Measurements from ENCODE around the gene MTURN.
A peak's percentile ranks its signal among the peaks of the same experiment; 100 is the strongest.

MTURN gene

DNA sequence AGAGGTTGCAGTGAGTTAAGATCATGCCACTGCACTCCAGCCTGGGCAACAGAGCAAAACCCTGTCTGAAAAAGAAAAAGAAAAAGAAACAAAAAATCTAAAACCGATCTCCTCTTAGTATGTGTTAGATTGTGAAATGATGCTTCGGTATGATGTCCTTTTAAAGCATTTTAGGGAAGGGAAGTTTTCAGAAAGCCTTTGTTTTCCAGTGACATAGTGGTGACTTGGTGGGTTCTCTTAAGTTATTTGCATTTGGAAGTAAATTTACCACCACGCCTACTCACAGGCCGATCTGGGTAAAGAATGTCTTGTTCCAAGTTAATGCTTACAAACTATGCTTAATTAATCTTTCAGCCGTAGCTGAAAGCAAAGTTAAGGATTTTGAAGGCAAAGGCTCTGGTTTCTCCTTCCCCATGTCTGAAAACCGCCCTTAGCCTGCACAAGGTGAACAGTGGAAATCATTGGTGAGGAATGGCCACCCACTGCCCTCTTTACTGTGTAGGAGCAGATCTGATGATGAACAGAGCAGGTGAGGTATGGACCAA is 10.7 kb downstream of the MTURN start:
- TF ChIP-seq CTCF (IDR thresholded peaks at IDR 0.05; ENCODE audit: low read depth, low read length, missing control alignments): no peak
- H3K27ac ChIP-seq: no peak overlapping the region
- in situ Hi-C loops (cut with HindIII; ENCODE audit: low pct_ligation_motif_present, low sequenced_read_pairs): no loop called here

DNA sequence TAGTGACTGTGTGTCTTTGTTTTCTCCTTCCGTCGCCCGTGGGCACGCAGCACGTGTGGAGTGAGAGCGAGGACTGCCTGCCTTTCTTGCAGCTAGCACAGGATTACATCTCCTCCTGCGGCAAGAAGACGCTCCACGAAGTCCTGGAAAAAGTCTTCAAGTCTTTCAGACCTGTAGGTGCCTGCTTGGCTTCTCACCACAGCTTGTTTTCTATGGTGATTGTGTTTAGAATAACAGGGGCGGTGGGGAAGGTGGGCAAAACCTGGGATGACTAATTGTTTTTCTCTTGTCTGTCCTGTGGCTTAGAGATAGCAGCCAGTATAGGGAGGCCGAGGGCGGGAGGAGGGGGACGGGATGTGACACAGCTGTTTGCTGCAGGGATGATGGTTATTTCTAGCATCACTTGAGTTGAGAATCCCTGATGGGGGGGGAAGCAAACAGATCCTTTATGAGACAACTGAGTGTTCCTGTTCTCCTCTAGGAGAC is 11.4 kb downstream of the MTURN start:
- H3K4me3 ChIP-seq (ENCODE audit: low read depth, low read length): no peak overlapping the region
- TF ChIP-seq CTCF (IDR thresholded peaks at IDR 0.05; ENCODE audit: low read depth, low read length, missing control alignments): no peak
- peak; percentile 56 for DNase-seq
- no peaks in the 10 kb centered on the region for H3K27me3 ChIP-seq (replicated peaks)
- no peaks in the 10 kb centered on the region for H3K36me3 ChIP-seq (replicated peaks)
- no peak overlapping the region for H3K27ac ChIP-seq
- in situ Hi-C loops (cut with HindIII; ENCODE audit: low pct_ligation_motif_present, low sequenced_read_pairs): no loop called here

More for the DNA sequence above, 10.7 kb downstream of the MTURN start:
- H3K36me3 ChIP-seq (replicated peaks): no peaks in the 10 kb centered on the region
- DNase-seq: no peak
- H3K27me3 ChIP-seq (replicated peaks): no peaks in the 10 kb centered on the region
- H3K4me3 ChIP-seq (ENCODE audit: low read depth, low read length): no peak overlapping the region

DNA sequence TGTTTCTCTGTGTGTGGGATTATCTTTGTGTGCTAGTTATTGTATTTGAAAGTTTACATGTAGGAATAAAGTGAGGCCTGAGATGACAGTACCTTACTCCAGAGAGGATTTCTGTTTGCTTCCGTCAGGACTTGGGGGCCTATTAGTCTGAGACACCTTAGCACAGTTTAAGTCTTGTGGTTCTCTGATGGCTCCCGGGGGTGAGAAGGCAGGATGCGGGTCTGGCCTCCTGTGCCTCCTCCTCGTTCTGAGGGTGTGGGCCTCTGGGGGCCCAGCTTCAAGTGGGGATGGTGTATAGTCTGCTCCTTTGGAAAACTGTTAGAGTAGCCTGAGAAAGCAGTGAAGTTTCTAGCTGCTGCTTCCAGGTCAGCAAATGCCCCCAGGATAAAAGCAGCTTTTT is 12.4 kb downstream of the MTURN start:
- H3K36me3 ChIP-seq (replicated peaks): no peaks in the 10 kb centered on the region
- in situ Hi-C loops (cut with HindIII; ENCODE audit: low pct_ligation_motif_present, low sequenced_read_pairs): no loop called here
- no peak overlapping the region for H3K4me3 ChIP-seq (ENCODE audit: low read depth, low read length)
- no peak overlapping the region for H3K27ac ChIP-seq
- no peak for DNase-seq
- no peaks in the 10 kb centered on the region for H3K27me3 ChIP-seq (replicated peaks)
- no peak for TF ChIP-seq CTCF (IDR thresholded peaks at IDR 0.05; ENCODE audit: low read depth, low read length, missing control alignments)

DNA sequence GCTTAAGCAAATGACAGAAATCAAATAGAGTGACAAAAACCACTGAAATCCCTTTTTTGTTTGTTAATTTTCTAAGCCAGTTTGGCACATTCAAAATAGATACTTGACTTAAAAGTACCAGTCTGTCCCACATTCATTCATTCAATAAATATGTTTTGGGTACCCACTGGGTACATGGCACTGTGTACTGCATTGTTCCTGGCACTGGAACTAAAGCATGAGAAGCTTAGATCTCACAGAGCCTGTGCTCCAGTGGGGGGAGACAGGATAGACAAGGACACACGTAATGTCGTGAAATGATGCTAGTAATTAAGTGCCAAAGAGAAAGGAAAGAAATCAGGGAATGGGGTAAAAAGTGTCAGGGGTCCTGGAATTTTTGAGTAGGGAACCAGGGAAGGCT is 13.0 kb downstream of the MTURN start:
- no peak for DNase-seq
- H3K27ac ChIP-seq: no peak overlapping the region
- no peaks in the 10 kb centered on the region for H3K27me3 ChIP-seq (replicated peaks)
- no peak for TF ChIP-seq CTCF (IDR thresholded peaks at IDR 0.05; ENCODE audit: low read depth, low read length, missing control alignments)
- H3K4me3 ChIP-seq (ENCODE audit: low read depth, low read length): no peak overlapping the region
- no peaks in the 10 kb centered on the region for H3K36me3 ChIP-seq (replicated peaks)
- in situ Hi-C loops (cut with HindIII; ENCODE audit: low pct_ligation_motif_present, low sequenced_read_pairs): no loop called here

- in situ Hi-C loops (cut with HindIII; ENCODE audit: low pct_ligation_motif_present, low sequenced_read_pairs): no loop called here
- no peak overlapping the region for H3K27ac ChIP-seq
- H3K36me3 ChIP-seq (replicated peaks): no peaks in the 10 kb centered on the region
- TF ChIP-seq CTCF (IDR thresholded peaks at IDR 0.05; ENCODE audit: low read depth, low read length, missing control alignments): no peak
- no peak overlapping the region for H3K4me3 ChIP-seq (ENCODE audit: low read depth, low read length)
- H3K27me3 ChIP-seq (replicated peaks): no peaks in the 10 kb centered on the region
- no peak for DNase-seq
These were observed 13.6 kb downstream of the MTURN start for GRCh38 chr7:30148426-30148825.

- no peak for TF ChIP-seq CTCF (IDR thresholded peaks at IDR 0.05; ENCODE audit: low read depth, low read length, missing control alignments)
- no peak for DNase-seq
- H3K36me3 ChIP-seq (replicated peaks): no peaks in the 10 kb centered on the region
- H3K27ac ChIP-seq: no peak overlapping the region
- H3K27me3 ChIP-seq (replicated peaks): no peaks in the 10 kb centered on the region
- H3K4me3 ChIP-seq (ENCODE audit: low read depth, low read length): no peak overlapping the region
- in situ Hi-C loops (cut with HindIII; ENCODE audit: low pct_ligation_motif_present, low sequenced_read_pairs): no loop called here
These were observed 14.2 kb downstream of the MTURN start for GRCh38 chr7:30148951-30149459.
